GM20431 (cell line): ENCODE results near the gene MUTYH.

ENCODE experiments used
- in situ Hi-C: fragments of 300-500 bp; cut with MseI, MboI; formaldehyde crosslinking; loops from one replicate; pipeline ENCODE4 v1.15.0; 2020; ENCODE audit warnings: low sequenced_read_pairs; ENCODE audit not compliant: unreplicated experiment

MUTYH gene

GRCh38 chr1:45326627-45327623, 13.3 kb downstream of the MUTYH start, which contains the start of gene HPDL:
HPDL (plus strand) TSS chr1:45326895; CDS start chr1:45327149, 254 bp downstream.
- in situ Hi-C loops: no loop called here

- in situ Hi-C loops: no loop called here
These were observed 14.3 kb downstream of the MUTYH start for GRCh38 chr1:45325851-45326506.

DNA sequence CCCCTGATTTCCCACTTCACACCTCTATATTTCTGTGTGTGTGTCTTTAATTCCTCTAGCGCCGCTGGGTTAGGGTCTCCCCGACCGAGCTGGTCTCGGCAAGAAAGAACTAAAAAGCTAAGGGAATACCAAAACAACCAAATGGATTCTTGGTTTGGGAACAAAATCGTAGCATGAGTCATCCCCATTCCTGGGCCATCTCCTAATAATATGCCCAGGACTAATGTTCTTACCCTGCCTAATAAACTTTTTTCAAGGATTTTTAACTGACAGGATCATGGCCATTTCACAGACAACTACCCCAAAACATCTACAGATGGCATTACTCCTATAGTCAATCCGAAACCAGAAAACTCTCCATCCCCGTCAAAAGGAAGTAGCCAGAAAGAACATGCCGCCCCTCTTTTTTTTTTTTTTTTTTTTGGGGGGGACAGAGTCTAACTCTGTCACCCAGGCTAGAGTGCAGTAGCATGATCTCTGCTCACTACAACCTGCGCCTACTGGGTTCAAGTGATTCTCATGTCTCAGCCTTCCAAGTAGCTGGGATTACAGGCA, 17.7 kb downstream of the MUTYH start:
- in situ Hi-C loops: loop anchor here (25.0 kb wide), 1 partner anchor 510 kb away; the partner anchor contains the start of genes BTBD19, DYNLT4 and PLK3

DNA sequence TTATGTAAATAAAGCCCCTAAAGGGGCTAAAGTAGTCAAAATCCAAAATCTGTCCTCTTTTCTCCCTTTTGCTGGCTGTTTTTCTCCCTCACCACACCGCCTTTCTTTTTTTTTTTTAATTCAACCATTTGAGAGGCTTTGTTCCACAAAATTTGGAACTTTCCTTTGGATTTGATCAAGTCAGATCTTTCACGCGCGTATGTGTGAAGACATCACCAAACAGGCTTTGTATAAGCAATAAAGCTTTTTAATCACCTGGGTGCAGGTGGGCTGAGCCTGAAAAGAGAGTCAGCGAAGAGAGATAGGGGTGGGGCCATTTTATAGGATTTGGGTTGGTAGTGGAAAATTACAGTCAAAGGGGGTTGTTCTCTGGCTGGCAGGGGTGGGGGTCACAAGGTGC, 18.8 kb downstream of the MUTYH start:
- in situ Hi-C loops: loop anchor here (25.0 kb wide), 1 partner anchor 509 kb away; the partner anchor contains the start of genes BTBD19, DYNLT4 and PLK3

DNA sequence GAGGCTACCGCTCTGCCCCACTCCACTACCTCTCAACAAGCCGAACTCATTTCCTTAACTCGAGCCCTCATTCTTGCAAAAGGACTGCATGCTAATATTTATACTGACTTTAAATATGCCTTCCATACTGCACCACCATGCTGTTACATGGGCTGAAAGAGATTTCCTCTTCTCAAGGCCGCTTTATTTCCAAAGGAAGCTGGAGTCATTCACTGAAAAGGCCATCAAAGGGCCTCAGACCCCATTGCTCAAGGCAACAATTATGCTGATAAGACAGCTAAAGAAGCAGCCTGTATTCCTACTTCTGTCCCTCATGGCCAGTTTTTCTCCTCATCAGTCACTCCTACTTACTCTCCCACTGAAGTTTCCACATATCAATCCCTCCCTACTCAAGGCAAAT, 20.5 kb downstream of the MUTYH start:
- in situ Hi-C loops: loop anchor here (25.0 kb wide), 1 partner anchor 507 kb away; the partner anchor contains the start of genes BTBD19, DYNLT4 and PLK3

DNA sequence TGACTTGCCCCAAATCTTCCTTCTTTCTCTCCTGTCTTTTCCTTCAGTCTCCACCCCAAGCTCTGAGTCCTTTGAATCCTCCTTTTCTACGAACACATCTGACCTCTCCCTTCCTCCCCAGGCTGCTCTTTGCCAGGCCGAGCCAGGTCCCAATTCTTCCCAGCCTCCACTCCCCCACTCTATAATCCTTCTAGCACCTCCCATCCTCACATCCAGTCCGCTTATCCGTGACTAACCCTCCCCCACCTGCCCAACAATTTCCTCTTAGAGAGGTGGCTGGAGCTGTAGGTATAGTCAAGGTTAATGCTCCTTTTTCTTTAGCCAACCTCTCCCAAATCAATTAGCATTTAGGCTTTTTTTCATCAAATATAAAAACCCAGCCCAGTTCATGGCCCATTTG, 23.1 kb downstream of the MUTYH start:
- in situ Hi-C loops: loop anchor here (25.0 kb wide), 1 partner anchor 505 kb away; the partner anchor contains the start of genes BTBD19, DYNLT4 and PLK3

DNA sequence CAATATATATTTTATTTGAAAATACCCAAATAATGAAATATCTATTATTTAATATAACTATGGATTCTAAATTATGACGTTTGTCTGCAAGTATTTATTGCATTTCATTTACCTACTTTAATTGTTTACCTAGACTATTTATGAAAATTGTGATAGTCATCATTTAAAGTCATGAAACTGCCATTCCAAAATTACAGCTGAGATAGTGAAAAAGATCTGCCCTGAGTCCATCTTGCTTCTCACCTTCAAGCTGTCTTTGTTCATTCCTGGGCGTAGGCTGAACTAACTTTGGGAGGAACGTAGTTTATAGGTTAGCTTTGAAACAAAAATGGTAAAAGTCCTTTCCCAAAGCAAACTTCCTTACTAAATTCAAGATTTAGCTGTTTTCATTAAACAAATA, 26.0 kb downstream of the MUTYH start:
- in situ Hi-C loops: loop anchor here (25.0 kb wide), 1 partner anchor 502 kb away; the partner anchor contains the start of genes BTBD19, DYNLT4 and PLK3

DNA sequence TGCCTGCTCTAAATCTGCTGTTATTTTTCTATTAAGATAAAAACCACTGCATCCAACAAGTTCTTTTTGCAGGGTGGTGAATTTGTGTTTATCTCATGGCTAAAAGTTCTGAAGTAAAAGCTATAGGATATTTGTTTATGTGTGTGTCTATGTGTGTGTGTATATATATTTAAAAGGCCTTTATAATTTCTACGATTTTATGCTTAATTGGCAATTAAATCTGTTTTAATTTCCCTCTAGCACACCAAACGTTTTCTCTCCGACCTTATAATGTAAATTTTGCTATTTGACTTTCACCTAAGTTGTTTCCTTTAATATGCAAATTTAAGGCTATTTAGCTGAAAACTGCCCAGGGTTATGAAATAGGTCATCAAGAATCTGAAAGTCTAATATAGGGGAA, 33.3 kb downstream of the MUTYH start:
- in situ Hi-C loops: loop anchor here (25.0 kb wide), 1 partner anchor 495 kb away; the partner anchor contains the start of genes BTBD19, DYNLT4 and PLK3

DNA sequence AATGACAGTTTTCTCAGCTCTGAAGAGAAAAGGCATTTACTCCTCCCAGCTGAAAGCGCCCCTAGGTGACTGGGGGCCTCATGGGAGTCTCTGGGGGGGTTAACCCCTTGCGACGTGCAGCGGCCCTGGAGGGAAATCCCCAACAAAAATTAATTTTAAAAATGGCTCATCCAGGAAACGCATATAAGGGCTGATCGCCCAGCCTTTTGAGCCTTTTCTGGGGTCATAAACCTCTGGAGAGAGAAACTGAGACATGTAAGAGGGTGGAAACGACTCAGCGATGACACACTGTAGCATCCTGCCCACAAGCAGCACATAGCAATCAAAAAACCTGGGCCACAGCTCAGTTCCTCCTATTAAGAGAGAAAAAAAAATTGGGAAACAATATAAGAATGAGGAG, 33.9 kb downstream of the MUTYH start:
- in situ Hi-C loops: loop anchor here (25.0 kb wide), 1 partner anchor 494 kb away; the partner anchor contains the start of genes BTBD19, DYNLT4 and PLK3

DNA sequence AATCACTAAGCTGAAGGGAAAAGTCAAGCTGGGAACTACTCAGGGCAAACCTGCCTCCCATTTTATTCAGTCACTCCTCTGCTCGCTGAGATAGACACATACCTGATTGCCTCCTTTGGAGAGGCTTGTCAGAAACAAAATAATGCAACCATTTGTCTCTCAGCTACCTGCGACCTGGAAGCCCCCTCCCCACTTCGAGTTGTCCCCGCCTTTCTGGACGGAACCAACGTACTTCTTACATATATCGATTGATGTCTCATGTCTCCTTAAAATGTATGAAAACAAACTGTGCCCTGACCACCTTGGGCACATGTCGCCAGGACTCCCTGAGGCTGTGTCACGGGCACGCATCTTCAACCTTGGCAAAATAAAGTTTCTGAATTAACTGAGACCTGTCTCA, 35.0 kb downstream of the MUTYH start:
- in situ Hi-C loops: loop anchor here (25.0 kb wide), 1 partner anchor 493 kb away; the partner anchor contains the start of genes BTBD19, DYNLT4 and PLK3

GRCh38 chr1:45304311-45305081, 35.7 kb downstream of the MUTYH start:
- in situ Hi-C loops: loop anchor here (25.0 kb wide), 1 partner anchor 492 kb away; the partner anchor contains the start of genes BTBD19, DYNLT4 and PLK3

DNA sequence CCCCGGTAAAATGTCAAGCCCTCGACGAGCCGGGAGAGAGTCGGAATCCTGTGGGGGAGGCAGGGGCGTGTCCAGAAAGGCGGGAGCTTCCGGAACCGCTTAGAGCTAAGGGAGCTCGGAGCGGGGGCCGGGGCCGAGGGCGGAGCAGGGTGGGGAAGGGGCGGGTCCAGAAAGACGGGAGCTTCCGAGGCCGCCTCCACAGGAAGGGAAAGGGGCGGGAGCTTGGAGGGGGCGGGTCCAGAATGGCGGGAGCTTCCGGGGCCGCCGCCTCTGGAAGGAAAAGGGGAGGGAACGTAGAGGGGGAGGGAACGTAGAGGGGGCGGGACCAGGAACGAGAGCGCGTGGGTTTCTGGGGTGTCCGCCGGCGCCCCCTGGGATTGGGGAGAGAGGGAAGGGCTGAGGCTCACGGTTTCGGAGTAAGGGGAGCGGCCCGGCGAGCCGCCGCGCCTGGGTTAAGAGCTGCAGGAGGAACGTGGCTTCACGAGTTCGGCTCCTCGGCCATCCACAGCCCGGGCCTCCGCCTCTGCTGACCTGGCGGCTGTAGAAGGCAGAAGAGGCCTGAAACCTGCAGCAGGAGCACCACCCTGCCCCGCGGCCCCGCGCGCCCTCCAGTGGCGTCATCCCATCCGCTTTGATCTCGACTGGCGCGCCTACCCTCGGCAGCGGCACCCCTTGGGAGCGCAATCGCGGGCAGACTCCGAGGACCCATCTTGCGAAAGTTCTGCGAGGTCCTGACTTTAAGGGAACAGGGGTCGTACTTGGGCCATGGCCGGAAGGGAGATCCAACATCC, 36.5 kb downstream of the MUTYH start:
- in situ Hi-C loops: loop anchor here (25.0 kb wide), 1 partner anchor 491 kb away; the partner anchor contains the start of genes BTBD19, DYNLT4 and PLK3

DNA sequence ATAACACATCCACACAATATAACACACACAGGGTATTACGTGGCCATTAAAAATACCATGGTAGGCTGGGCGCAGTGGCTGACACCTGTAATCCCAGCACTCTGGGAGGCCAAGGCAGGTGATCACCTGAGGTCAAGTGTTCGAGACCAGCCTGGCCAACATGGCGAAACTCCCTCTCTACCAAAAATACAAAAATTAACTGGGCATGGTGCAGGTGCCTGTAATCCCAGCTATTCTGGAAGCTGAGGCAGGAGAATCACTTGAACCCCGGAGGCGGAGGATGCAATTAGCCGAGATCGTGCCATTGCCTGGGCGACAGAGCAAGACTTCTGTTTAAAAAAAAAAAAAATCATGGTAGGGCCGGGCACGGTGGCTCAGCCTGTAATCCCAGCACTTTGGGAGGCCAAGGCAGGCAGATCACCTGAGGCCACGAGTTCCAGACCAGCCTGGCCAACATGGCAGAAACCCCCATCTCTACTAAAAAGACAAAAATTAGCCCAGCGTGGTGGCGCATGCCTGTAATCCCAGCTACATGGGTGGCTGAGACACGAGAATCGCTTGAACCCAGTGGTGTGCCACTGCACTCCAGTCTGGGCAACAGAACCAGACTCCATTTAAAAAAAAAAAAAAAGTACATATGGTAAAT, 37.6 kb downstream of the MUTYH start:
- in situ Hi-C loops: loop anchor here (25.0 kb wide), 1 partner anchor 490 kb away; the partner anchor contains the start of genes BTBD19, DYNLT4 and PLK3

DNA sequence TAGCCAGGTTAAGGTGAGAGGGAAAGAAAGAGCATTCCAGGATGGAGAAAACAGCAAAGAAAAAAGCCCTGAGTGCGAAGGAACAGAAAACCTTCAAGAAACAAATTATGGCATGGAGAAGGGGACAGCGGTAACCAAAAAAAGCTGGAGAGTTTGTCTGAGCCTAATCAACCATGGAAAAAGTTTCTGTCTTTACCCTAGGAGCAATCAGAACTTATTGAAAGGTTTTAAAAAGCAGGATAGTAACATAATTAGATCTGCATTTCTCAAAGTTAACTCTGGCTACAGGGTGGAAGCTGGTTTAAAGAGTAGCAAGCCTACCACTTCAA, 39.6 kb downstream of the MUTYH start:
- in situ Hi-C loops: loop anchor here (25.0 kb wide), 1 partner anchor 488 kb away; the partner anchor contains the start of genes BTBD19, DYNLT4 and PLK3

- in situ Hi-C loops: loop anchor here (5.0 to 25.0 kb wide), 2 partner anchors 283 to 488 kb away; partner anchors contain the start of genes BTBD19, DYNLT4 and PLK3
These were observed 40.1 kb downstream of the MUTYH start for GRCh38 chr1:45299981-45300668.

DNA sequence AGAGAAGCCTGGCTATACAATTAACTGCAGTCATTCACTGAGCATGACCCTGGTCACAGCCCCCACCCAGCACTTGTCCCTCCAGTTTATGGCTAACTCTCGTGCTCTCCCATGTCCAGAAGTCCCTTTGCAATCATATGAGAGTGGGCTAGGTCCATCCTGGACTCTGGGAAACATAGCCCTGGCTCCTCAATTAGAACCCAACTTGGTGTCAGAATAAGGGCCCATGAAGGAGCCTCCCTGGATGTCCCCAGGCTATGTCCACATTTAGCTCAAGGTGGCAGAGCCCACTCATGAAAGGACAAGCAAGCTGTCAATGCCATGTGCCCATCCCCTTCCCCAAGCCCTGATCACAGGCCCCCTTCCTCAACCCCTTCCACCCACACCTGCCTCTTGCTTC, 40.9 kb downstream of the MUTYH start:
- in situ Hi-C loops: loop anchor here (5.0 kb wide), 1 partner anchor 282 kb away; no protein-coding TSS in a partner anchor
